ENCODE data around the gene KCNMB2.
"Not testable (repeated sequence)": the region's sequence is repeated elsewhere in the genome, so short reads cannot be mapped to it uniquely, and the experiment has no call there.

The KCNMB2 gene

DNA sequence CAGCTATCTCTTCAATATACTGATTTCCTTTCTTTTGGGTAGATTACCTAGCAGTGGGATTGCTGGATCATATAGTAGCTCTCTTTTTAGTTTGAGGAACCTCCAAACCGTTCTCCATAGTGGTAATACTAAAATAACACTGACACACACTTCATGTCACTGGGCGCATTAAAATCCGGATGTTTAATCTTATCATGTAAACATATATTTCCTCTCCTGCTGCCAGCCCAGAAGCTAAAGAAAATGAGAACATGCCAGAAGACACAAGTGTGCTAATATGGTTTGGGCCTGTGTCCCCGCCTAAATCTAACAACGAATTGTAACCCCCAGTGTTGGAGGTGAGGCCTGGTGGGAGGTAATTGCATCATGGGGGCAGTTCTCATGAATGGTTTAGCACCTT lies 23.6 kb upstream of the KCNMB2 start:
- TF ChIP-seq, protein P1, sequence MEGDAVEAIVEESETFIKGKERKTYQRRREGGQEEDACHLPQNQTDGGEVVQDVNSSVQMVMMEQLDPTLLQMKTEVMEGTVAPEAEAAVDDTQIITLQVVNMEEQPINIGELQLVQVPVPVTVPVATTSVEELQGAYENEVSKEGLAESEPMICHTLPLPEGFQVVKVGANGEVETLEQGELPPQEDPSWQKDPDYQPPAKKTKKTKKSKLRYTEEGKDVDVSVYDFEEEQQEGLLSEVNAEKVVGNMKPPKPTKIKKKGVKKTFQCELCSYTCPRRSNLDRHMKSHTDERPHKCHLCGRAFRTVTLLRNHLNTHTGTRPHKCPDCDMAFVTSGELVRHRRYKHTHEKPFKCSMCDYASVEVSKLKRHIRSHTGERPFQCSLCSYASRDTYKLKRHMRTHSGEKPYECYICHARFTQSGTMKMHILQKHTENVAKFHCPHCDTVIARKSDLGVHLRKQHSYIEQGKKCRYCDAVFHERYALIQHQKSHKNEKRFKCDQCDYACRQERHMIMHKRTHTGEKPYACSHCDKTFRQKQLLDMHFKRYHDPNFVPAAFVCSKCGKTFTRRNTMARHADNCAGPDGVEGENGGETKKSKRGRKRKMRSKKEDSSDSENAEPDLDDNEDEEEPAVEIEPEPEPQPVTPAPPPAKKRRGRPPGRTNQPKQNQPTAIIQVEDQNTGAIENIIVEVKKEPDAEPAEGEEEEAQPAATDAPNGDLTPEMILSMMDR (IDR thresholded peaks at IDR 0.05; ENCODE audit: low read depth, low read length) = no peak
- H3K4me3 ChIP-seq (ENCODE audit: low read depth, low read length) = no peak overlapping the region

DNA sequence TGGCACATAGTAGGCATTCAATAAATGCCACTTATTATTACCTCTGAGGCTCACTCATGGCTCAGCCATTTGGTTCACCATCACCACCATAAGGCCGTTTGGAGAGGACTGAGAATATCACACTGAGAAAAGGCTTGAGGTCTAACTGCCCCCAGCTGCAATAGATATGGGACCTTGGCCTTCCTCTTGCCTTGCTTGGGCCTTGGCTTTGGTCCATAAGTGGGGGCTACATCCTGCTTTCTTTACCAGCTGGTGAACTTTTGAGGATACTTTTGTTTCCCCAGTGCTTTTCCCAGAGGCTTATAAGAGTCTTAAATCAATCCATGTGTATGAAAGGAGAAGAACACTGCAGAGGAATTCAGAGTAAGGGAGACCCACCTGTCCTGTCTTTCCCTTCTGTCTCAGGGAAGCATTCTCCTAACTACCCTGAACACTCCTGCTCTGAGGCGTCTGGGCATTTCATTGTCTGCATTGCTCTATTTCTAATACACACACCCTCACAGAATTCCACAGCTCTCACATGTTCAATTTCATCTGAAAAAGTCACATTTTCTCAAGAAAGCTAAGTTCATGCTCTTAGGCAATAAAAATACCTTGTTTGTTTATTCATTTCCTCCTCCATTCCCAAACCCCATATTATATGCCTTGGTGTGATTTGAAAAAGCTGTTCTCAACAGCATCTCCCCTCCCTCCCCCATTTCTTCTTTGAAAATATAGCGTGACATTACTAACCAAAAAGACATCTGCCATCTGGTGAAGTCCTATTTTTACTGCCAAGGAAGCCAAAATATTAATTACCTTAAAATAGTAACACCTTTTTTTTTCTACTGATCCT lies 22.5 kb upstream of the KCNMB2 start:
- no peak overlapping the region for H3K4me3 ChIP-seq (ENCODE audit: low read depth, low read length)
- TF ChIP-seq, protein P1 (IDR thresholded peaks at IDR 0.05; ENCODE audit: low read depth, low read length) = no peak

DNA sequence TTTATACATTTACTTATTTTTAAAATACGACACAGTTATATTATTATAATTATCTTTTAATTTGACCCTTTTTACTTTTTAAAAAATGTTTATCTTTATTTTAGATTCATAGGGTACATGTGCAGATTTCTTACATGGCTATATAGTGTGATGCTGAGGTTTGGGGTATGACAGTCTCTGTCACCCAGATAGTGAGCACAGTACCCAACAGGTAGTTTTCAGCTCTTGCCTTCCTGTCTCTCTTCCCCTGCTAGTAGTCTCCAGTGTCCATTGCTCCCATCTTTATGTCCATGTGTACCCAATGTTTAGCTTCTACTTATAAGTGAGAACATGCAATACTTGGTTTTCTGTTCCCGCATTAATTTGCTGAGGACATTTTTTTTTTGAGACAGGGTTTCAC lies 21.8 kb upstream of the KCNMB2 start:
- TF ChIP-seq, protein P1 (IDR thresholded peaks at IDR 0.05; ENCODE audit: low read depth, low read length) = no peak
- no peak overlapping the region for H3K4me3 ChIP-seq (ENCODE audit: low read depth, low read length)

DNA sequence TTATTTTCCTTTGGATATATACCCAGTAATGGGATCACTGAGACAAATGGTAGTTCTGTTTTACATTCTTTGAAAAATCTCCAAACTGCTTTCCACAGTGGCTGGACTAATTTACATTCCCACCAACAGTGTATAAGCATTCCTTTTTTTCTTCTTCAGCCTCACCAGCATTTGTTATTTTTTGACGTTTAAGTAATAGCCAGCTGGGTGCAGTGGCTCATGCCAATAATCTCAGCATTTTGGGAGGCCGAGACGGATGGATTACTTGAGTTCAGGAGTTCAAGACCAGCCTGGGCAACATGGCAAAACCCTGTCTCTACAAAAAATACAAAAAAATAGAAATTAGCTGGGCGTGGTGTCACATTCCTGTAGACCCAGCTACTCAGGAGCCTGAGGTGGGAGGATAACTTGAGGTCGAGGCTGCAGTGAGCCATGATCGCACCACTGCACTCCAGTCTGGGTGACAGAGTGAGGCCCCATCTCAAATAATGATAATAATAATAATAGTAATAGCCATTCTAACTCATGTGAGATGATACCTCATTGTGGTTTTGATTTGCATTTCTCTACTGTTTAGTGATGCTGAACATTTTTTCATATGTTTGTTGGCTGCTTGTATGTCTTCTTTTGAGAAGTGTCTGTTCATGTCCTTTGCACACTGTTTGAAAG lies 21.0 kb upstream of the KCNMB2 start:
- H3K4me3 ChIP-seq (ENCODE audit: low read depth, low read length) = not testable (repeated sequence)

DNA sequence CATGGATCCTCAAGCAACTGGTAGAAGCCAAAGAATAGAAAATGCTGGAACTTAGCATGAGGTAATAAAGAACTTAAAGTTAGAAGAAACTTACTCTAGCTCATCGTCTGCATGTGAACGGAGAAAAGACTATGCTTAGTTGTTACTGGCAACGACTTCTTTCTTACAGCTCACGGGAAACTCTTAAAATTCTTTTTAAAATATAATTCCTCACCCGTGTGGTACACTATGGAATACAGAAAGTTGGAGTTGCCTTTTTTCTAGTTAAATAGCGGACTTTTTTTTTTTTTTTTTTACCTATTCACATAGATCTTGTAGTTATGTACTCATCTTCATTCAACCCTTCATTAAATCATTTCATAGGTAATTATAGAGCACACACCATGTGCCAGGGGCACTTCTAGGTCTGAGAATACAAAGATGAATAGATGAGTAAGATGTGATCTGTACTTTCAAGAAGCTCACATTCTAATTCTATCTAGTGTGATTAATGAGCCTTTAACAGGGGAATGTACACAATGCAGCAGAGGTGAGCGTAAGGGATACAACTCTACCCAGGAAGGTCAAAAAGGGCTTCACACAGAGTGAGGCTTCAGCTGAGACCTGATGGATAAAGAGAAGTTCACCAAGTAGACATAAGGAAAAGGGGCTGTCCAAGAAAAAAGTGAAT lies 18.4 kb upstream of the KCNMB2 start:
- H3K4me3 ChIP-seq (ENCODE audit: low read depth, low read length) = no peak overlapping the region
- TF ChIP-seq, protein P1 (IDR thresholded peaks at IDR 0.05; ENCODE audit: low read depth, low read length) = no peak

DNA sequence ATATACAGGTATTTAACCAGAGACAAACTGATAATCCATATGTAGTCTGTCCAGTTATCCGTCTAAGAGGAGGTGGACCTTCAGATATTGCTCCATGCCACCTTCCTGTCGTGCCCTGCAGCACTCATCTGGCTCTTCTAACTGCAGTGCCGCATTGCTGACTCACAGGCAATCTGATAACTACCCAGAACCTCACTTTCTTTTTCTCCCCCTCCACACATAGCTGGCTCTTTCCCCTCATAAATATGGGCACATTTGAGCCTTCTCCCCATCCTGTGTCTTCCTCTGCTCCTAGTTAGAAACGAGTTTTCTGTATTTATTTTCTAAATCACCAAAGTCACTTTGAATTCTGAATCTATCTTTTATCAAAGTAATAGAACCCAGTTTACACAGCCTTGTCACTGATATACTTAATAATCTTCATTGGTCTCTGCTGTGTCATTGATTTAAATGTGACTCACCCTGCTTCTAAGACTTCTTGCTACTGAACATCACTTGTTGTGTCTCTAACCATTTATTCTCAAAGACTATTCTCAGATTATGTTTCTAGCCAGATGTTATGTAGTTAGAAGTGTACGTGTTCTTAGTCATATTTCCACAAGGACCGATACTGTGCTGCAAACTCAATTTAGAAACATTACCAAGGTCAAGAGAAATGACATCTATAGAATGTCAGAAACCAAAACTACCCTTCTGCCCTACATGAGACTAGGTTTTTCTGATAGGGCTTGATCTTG lies 17.4 kb upstream of the KCNMB2 start:
- TF ChIP-seq, protein P1 (IDR thresholded peaks at IDR 0.05; ENCODE audit: low read depth, low read length) = no peak
- H3K4me3 ChIP-seq (ENCODE audit: low read depth, low read length) = no peak overlapping the region

DNA sequence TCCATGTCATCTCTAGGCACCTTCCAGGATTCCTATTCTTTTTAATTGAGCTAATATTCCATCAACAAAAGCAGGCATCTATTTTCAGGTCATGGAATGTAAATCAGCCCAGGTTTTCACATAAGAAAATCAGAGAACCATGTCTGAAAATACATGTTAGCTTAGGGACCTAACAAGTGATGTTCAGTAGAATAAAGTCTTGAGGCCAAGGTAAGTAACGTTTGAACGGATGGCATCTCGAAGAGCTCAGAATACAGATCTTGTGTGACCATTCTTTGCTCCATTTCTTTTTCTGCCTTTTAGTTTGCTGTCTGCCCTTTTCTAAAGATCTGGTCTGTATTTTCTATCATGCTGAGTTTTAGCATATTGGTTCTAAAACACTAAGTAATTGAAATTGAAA lies 16.5 kb upstream of the KCNMB2 start:
- TF ChIP-seq, protein P1 (IDR thresholded peaks at IDR 0.05; ENCODE audit: low read depth, low read length) = no peak
- no peak overlapping the region for H3K4me3 ChIP-seq (ENCODE audit: low read depth, low read length)
